OCI-LY1 (cell line): ENCODE results near the gene RARG.

ENCODE experiments used
- EZH2 ChIP-seq: fragments of 200-600 bp; sonication (generic), shearing (Covaris generic); IDR thresholded peaks from 2 replicates; pipeline ENCODE4 v1.8.0; 2017; ENCODE audit warnings: borderline replicate concordance, mixed run types, mild to moderate bottlenecking, antibody characterized with exemption, low read length, moderate library complexity, mixed read lengths
- TF ChIP-seq, protein P1 (sequence below): fragments of 200-600 bp; sonication (generic), shearing (Covaris generic); IDR thresholded peaks from 2 replicates; pipeline ENCODE4 v1.5.1; 2017; ENCODE audit warnings: mild to moderate bottlenecking, antibody characterized with exemption, low read length, moderate library complexity, mixed read lengths

DNA sequence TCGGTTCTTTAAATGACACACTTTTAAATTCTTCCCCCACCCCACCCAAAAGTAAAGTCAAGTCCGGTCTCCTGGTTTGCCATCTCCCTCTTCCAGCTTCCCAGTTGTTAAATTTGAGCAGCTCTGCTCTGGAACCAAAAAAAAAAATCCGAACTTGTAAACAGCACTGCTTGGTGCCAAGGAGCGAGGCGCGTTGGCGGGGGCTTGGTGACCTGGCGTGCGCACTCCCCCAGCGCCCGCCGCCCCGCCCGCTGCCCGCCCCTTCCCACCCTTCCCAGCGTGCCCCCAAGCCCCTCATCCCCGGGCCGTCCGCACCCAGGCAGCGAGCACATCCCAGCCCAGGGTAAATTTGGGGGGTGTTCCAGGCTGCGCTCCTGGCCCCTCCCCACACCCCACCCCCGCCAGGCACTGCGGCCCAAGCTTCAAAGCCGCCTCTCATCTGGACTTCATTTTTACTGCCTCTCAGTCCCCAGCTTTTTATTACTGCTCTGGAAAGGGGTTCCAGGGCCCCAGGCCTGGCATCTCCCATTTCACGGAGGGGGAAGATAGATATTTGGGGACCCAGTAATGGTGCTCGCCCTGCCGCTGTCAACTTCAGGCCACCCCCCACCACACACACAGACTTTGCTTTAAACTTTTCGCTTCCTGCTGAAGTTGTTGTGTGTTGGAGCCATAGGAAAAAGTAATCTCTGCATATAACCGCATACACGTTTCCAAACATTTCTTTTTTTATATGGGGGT lies 13.3 kb downstream of the RARG start:
- TF ChIP-seq, protein P1, sequence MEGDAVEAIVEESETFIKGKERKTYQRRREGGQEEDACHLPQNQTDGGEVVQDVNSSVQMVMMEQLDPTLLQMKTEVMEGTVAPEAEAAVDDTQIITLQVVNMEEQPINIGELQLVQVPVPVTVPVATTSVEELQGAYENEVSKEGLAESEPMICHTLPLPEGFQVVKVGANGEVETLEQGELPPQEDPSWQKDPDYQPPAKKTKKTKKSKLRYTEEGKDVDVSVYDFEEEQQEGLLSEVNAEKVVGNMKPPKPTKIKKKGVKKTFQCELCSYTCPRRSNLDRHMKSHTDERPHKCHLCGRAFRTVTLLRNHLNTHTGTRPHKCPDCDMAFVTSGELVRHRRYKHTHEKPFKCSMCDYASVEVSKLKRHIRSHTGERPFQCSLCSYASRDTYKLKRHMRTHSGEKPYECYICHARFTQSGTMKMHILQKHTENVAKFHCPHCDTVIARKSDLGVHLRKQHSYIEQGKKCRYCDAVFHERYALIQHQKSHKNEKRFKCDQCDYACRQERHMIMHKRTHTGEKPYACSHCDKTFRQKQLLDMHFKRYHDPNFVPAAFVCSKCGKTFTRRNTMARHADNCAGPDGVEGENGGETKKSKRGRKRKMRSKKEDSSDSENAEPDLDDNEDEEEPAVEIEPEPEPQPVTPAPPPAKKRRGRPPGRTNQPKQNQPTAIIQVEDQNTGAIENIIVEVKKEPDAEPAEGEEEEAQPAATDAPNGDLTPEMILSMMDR: no peak
- no peak for TF ChIP-seq EZH2
